Measurements from ENCODE around the gene PLD1. TPM values are rescaled to one million over a fixed set of nuclear protein-coding genes. Genes with fewer than 3 reads are reported as not detected.

The PLD1 gene
- total and polyA plus RNA-seq, 10 donors = 3.0 to 75.2 (median 54.0) TPM

- no peaks in the 10 kb centered on the region for H3K9me3 ChIP-seq
- no peak overlapping the region for H3K4me3 ChIP-seq
- no peak for TF ChIP-seq POLR2AphosphoS5 (IDR thresholded peaks at IDR 0.05)
- TF ChIP-seq POLR2A (IDR thresholded peaks at IDR 0.05) = no peak
- TF ChIP-seq CTCF (IDR thresholded peaks at IDR 0.05 in 8 of 11, conservative IDR thresholded peaks at IDR 0.05 in 3 of 11) = no peak
- intact Hi-C loops (cut with DNase I; ENCODE audit: low total_unique reads) = no loop called here
- no peak overlapping the region for H3K27ac ChIP-seq
- WGBS, 5 donors = 29 to 52% (median 45%) methylated on average over 2 of the region's 2 CpGs
- H3K27me3 ChIP-seq (replicated peaks in 1 of 7) = no peaks in the 10 kb centered on the region
- DNase-seq = no peak
- H3K36me3 ChIP-seq = no peaks in the 10 kb centered on the region
- H3K4me1 ChIP-seq = peaks cover 0 to 25% (median 8%) of the 10 kb centered on the region in 6 donors
Observed at GRCh38 chr3:171755015-171755589, 55.2 kb downstream of the PLD1 start.

- WGBS, 5 donors = 76 to 86% (median 83%) methylated on average over 5 of the region's 5 CpGs
- Histone ChIP-seq H3K4me1 (peaks cover 0 to 30% (median 13%) of the 10 kb centered on the region in 6 donors), H3K27ac (no peak overlapping the region), H3K36me3 (no peaks in the 10 kb centered on the region), H3K4me3 (no peak overlapping the region), H3K9me3 (no peaks in the 10 kb centered on the region), H3K27me3 (replicated peaks in 1 of 7) (no peaks in the 10 kb centered on the region)
- no peak for TF ChIP-seq POLR2A (IDR thresholded peaks at IDR 0.05)
- no peak for TF ChIP-seq CTCF (IDR thresholded peaks at IDR 0.05 in 8 of 11, conservative IDR thresholded peaks at IDR 0.05 in 3 of 11)
- no peak for TF ChIP-seq POLR2AphosphoS5 (IDR thresholded peaks at IDR 0.05)
- no peak for DNase-seq
- intact Hi-C loops (cut with DNase I; ENCODE audit: low total_unique reads) = no loop called here
Observed at GRCh38 chr3:171753665-171754408, 56.4 kb downstream of the PLD1 start.

GRCh38 chr3:171753025-171753472 is 57.2 kb downstream of the PLD1 start:
- Histone ChIP-seq H3K36me3 (no peaks in the 10 kb centered on the region), H3K4me3 (no peak overlapping the region), H3K27me3 (replicated peaks in 1 of 7) (no peaks in the 10 kb centered on the region), H3K4me1 (peaks cover 0 to 38% (median 18%) of the 10 kb centered on the region in 6 donors), H3K27ac (no peak overlapping the region), H3K9me3 (no peaks in the 10 kb centered on the region)
- TF ChIP-seq CTCF (IDR thresholded peaks at IDR 0.05 in 8 of 11, conservative IDR thresholded peaks at IDR 0.05 in 3 of 11) (no peak), POLR2A (IDR thresholded peaks at IDR 0.05) (no peak), POLR2AphosphoS5 (IDR thresholded peaks at IDR 0.05) (no peak)
- intact Hi-C loops (cut with DNase I; ENCODE audit: low total_unique reads) = no loop called here
- 78 to 87% (median 78%) methylated on average over 5 of the region's 5 CpGs for WGBS, 5 donors
- no peak for DNase-seq

DNA sequence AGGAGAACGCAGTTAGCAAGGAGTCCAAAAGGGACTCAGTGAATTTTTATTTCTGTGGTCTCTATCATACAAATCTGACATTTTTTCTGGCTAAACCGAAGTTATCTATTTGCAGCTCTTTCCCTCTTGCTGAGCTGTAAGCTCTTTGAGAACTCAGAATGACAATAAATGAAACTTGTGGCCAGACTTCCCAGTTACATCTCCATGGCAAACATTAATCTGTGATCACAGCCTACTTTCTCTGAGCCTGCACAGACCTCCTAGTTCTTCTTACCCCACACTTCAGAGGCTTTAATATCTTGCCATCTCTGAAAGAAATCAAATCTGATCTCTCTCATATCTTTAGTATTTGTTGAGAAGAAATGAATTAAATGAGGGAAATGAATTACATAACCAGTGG is 58.0 kb downstream of the PLD1 start:
- intact Hi-C loops (cut with DNase I; ENCODE audit: low total_unique reads) = no loop called here
- Histone ChIP-seq H3K27me3 (replicated peaks in 1 of 7) (no peaks in the 10 kb centered on the region), H3K27ac (no peak overlapping the region)

More for the DNA sequence above, 58.0 kb downstream of the PLD1 start:
- Histone ChIP-seq H3K4me3 (no peak overlapping the region), H3K36me3 (no peaks in the 10 kb centered on the region), H3K4me1 (peaks cover 0 to 42% (median 24%) of the 10 kb centered on the region in 6 donors), H3K9me3 (no peaks in the 10 kb centered on the region)
- WGBS, 5 donors = 77 to 91% (median 83%) methylated on average over 2 of the region's 2 CpGs
- DNase-seq = no peak
- TF ChIP-seq CTCF (IDR thresholded peaks at IDR 0.05 in 8 of 11, conservative IDR thresholded peaks at IDR 0.05 in 3 of 11) (no peak), POLR2AphosphoS5 (IDR thresholded peaks at IDR 0.05) (no peak), POLR2A (IDR thresholded peaks at IDR 0.05) (no peak)
